ENCODE data around the gene SASH1.

DNA sequence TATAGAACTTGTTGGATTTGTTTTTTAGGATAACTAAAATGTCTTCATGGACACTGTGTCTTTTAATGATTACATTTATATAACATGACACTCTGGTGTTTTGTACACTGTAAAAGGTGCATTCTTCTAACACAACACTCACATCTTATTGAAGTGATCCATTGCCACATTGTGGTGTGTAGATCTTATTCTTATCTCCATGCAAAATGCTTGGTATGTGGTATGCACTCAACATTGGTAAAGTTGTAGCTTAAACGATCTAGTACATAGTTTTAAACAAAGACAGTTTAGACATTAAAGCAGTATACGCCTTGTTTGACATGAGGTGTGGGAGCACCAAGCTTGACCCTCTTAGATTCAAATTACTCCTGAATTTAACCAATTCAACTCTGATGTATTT, 84.7 kb downstream of the SASH1 start:
- TF ChIP-seq SUZ12 (IDR thresholded peaks at IDR 0.05) (no peak), ZNF384 (IDR thresholded peaks at IDR 0.05) (no peak), SP1 (IDR thresholded peaks at IDR 0.05) (no peak), BHLHE40 (IDR thresholded peaks at IDR 0.05; ENCODE audit: borderline replicate concordance) (no peak), TARDBP (IDR thresholded peaks at IDR 0.05) (no peak), CTBP1 (IDR thresholded peaks at IDR 0.05; ENCODE audit: borderline replicate concordance) (no peak), FOXM1 (IDR thresholded peaks at IDR 0.05; ENCODE audit: borderline replicate concordance) (no peak), ELF4 (IDR thresholded peaks at IDR 0.05) (no peak), L3MBTL2 (conservative IDR thresholded peaks at IDR 0.05) (no peak), ARNT (IDR thresholded peaks at IDR 0.05) (no peak), HDGF (IDR thresholded peaks at IDR 0.05; ENCODE audit: borderline replicate concordance) (no peak), LEF1 (IDR thresholded peaks at IDR 0.05; ENCODE audit: borderline replicate concordance) (no peak), FOXK2 (IDR thresholded peaks at IDR 0.05) (no peak)
- TF ChIP-seq, protein P1, sequence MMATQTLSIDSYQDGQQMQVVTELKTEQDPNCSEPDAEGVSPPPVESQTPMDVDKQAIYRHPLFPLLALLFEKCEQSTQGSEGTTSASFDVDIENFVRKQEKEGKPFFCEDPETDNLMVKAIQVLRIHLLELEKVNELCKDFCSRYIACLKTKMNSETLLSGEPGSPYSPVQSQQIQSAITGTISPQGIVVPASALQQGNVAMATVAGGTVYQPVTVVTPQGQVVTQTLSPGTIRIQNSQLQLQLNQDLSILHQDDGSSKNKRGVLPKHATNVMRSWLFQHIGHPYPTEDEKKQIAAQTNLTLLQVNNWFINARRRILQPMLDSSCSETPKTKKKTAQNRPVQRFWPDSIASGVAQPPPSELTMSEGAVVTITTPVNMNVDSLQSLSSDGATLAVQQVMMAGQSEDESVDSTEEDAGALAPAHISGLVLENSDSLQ (IDR thresholded peaks at IDR 0.05): no peak
